Activated CD4-positive, alpha-beta memory T cell treated with anti-CD3 and anti-CD28 coated beads for 36 hours (primary cell): ENCODE measurements around the gene GOLPH3L. TPM values are rescaled to one million over a fixed set of nuclear protein-coding genes. Genes with fewer than 3 reads are reported as not detected.
A peak's percentile ranks its signal among the peaks of the same experiment; 100 is the strongest.
"Not testable (repeated sequence)": the region's sequence is repeated elsewhere in the genome, so short reads cannot be mapped to it uniquely, and the experiment has no call there.

ENCODE experiments used
- CTCF ChIA-PET: fragments of 350-600 bp; sonication (Branson Sonifier 250); formaldehyde crosslinking; loops from one replicate; lab custom pipeline; 2021; ENCODE audit warnings: antibody characterized with exemption, inconsistent platforms; lab: Charles Lee
- POLR2A ChIA-PET: fragments of 350-600 bp; sonication (Branson Sonifier 250); formaldehyde crosslinking; loops from one replicate; lab custom pipeline; 2021; ENCODE audit warnings: antibody characterized with exemption; lab: Charles Lee
- DNase-seq: peaks from one replicate; pipeline ENCODE4 v3.0.0-alpha.2; 2020
- H3K27ac Mint-ChIP-seq: one replicate; pipeline ENCODE4 v1.8.0; 2021; ENCODE audit warnings: mixed read lengths
- H3K27me3 Mint-ChIP-seq: one replicate; pipeline ENCODE4 v1.8.0; 2021; ENCODE audit warnings: mixed read lengths
- H3K36me3 Mint-ChIP-seq: one replicate; pipeline ENCODE4 v1.8.0; 2021; ENCODE audit warnings: mixed read lengths
- H3K4me1 Mint-ChIP-seq: one replicate; pipeline ENCODE4 v1.8.0; 2021; ENCODE audit warnings: low read depth, mixed read lengths
- H3K4me3 Mint-ChIP-seq: one replicate; pipeline ENCODE4 v1.8.0; 2021; ENCODE audit warnings: mild to moderate bottlenecking, mixed read lengths
- H3K9me3 Mint-ChIP-seq: one replicate; pipeline ENCODE4 v1.8.0; 2021; ENCODE audit warnings: mixed read lengths
- intact Hi-C: fragments of 100-400 bp; cut with micrococcal nuclease; formaldehyde crosslinking; loops from one replicate; pipeline ENCODE4 v1.15.1; 2023
- total RNA-seq, 2 experiments: library from RNA; stranded (reverse); gene quantifications; one replicate each; pipeline ENCODE4 v1.2.3, GENCODE V29; 2021

Gene GOLPH3L
- 10 to 100 TPM; 26.1 to 29.1 TPM for total RNA-seq

DNA sequence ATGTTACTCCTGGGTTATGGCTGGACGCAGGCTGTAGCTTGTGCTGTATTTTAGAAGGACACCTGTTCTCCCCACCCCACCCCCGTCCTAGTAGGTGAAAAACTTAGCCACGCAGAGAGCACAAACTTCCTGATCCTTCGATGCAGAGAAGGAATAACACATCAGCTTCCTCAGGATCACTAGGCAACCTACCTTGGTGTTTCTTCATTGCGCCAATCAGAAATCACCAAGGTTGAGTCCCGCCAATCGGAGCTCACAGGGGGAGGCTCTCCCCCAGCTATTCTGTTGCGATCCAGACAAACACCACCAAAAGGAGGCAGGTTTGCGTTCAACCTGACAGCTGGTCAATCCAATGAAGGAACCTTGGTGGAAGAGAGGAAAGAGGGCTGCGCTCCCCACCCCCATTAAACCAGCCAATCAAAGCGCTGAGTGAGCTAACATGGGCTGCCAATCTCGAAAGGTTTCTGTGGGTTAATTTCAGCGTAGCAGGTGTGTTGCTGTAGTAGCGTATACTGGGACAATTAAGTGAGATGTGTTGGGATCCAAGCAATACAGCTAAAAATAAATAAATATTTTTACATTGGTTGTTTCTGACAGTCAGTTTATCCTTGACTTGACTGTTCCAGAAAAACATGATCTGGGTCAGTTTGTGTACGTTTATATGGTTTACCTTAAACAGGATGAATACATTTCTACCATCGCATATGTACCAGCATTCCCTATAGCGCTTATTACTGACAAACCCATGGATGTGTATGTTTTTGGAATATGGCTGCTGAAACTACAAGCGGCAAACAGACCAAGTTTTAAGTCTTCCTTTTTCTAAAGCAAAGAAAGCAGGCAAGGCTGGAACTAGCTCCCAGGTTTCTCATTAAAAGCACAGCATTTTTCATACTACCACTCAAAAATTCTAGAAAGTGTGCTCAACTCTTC lies at the start of gene GOLPH3L:
Gene GOLPH3L (minus strand): TSS at position 160 of the 933 bp plus-strand sequence. CDS start 2,316 bp downstream, outside the sequence.
- Mint-ChIP-seq H3K36me3 (peaks cover 11% of the 10 kb centered on the region), H3K27me3 (no peaks in the 10 kb centered on the region), H3K4me1 (peaks cover 28% of the 10 kb centered on the region), H3K4me3 (peak within 1 kb of the TSS; percentile 96), H3K9me3 (no peaks in the 10 kb centered on the region), H3K27ac (peak within 1 kb of the TSS; percentile 84)
- intact Hi-C loops, result loop anchor here (2.0 to 10.0 kb wide), 4 partner anchors 68 to 180 kb away; partner anchors contain the start of genes ARNT, CTSS and ENSA
- POLR2A ChIA-PET, result interaction anchor here (0.6 to 1.4 kb wide), 6 partner anchors 11 to 135 kb away, joined by 3 to 6 read pairs (median 4); partner anchors contain the start of genes ENSA and MCL1
- DNase-seq, result peak; percentile 96
- CTCF ChIA-PET, result interaction anchor here (0.8 to 2.3 kb wide), 8 partner anchors 12 to 298 kb away, joined by 3 to 24 read pairs (median 4); no protein-coding TSS in a partner anchor

- intact Hi-C loops, result no loop called here
- H3K27ac Mint-ChIP-seq, result no peak overlapping the region
These were observed 33.3 kb upstream of the GOLPH3L start for GRCh38 chr1:150730130-150730721.

GRCh38 chr1:150724336-150724735 lies 27.4 kb upstream of the GOLPH3L start:
- H3K27ac Mint-ChIP-seq, result no peak overlapping the region
- intact Hi-C loops, result no loop called here
- ChIA-PET POLR2A (interaction anchor here (0.6 kb wide), 1 partner anchor 115 kb away, joined by 4 read pairs; no protein-coding TSS in a partner anchor), CTCF (no interaction called here)
- no peaks in the 10 kb centered on the region for H3K4me1 Mint-ChIP-seq
- no peak overlapping the region for H3K4me3 Mint-ChIP-seq
- no peaks in the 10 kb centered on the region for H3K36me3 Mint-ChIP-seq
- no peaks in the 10 kb centered on the region for H3K27me3 Mint-ChIP-seq
- no peak for DNase-seq
- H3K9me3 Mint-ChIP-seq, result no peaks in the 10 kb centered on the region

More at GRCh38 chr1:150730130-150730721, 33.3 kb upstream of the GOLPH3L start:
- ChIA-PET POLR2A (no interaction called here), CTCF (interaction anchor here (1.0 kb wide), 1 partner anchor 17 kb away, joined by 3 read pairs; no protein-coding TSS in a partner anchor)
- H3K27me3 Mint-ChIP-seq, result no peaks in the 10 kb centered on the region
- peaks cover 3% of the 10 kb centered on the region for H3K36me3 Mint-ChIP-seq
- no peaks in the 10 kb centered on the region for H3K4me1 Mint-ChIP-seq
- H3K9me3 Mint-ChIP-seq, result no peaks in the 10 kb centered on the region
- no peak for DNase-seq
- H3K4me3 Mint-ChIP-seq, result no peak overlapping the region

DNA sequence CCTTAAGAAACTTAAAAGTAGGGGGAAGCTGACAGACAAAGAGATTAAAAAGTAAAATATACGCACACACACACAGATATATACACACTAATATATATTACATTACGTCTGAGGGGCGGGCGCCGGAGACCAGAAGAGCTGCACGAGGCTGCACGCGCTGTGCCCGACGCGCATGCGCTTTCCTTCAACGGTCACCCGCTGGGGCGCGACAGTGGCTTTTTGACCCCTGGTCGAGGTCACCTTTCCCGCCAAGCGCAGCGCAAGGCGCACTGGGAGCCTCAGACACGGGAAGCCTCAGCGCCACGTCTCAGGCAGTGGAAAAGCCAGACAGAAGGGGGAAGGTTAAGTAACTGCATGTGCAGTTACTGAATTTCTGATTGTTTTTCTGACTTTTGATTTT lies 23.7 kb upstream of the GOLPH3L start, which contains the start of gene HORMAD1:
Gene HORMAD1 (minus strand): TSS at position 193 of the 400 bp plus-strand sequence. CDS start 1,390 bp downstream, outside the sequence.
- intact Hi-C loops, result no loop called here
- Mint-ChIP-seq H3K27me3 (no peaks in the 10 kb centered on the region), H3K9me3 (no peaks in the 10 kb centered on the region), H3K4me1 (no peaks in the 10 kb centered on the region), H3K27ac (no peak within 1 kb of the TSS), H3K36me3 (no peaks in the 10 kb centered on the region), H3K4me3 (no peak within 1 kb of the TSS)
- ChIA-PET CTCF (no interaction called here), POLR2A (no interaction called here)
- no peak for DNase-seq

GRCh38 chr1:150720098-150720497 lies 23.1 kb upstream of the GOLPH3L start:
- H3K4me1 Mint-ChIP-seq, result no peaks in the 10 kb centered on the region
- intact Hi-C loops, result no loop called here
- H3K27ac Mint-ChIP-seq, result no peak overlapping the region
- no peaks in the 10 kb centered on the region for H3K36me3 Mint-ChIP-seq
- no peak overlapping the region for H3K4me3 Mint-ChIP-seq
- POLR2A ChIA-PET, result no interaction called here
- CTCF ChIA-PET, result no interaction called here
- H3K27me3 Mint-ChIP-seq, result no peaks in the 10 kb centered on the region
- no peak for DNase-seq
- H3K9me3 Mint-ChIP-seq, result no peaks in the 10 kb centered on the region

DNA sequence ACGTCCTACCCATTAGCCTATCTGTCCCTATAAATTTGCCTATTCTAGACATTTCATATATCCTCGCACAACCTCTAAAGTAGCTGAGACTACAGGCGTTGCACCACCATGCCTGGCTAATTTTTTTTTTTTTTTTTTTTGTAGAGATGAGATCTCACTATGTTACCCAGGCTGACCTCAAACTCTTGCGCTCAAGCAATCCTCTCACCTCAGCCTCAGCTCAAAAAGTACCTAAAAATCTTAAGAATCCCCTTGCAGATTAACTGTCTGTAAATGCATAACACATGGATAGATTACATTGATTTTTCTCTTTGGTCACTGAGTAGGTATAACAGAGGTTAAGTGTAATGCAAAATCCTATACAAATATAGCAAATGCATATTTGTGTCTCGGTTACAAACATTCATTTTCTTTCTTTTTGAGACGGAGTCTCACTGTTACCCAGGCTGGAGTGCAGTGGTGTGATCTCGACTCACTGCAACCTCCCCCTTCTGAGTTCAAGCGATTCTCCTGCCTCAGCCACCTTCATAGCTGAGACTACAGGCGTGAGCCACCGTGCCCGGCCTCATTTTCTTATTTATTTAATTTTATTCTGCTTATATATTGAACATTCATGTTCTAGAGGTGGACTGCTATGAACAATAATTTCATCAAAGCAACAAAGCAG lies 21.4 kb upstream of the GOLPH3L start:
- POLR2A ChIA-PET, result no interaction called here
- H3K27ac Mint-ChIP-seq, result no peak overlapping the region

DNA sequence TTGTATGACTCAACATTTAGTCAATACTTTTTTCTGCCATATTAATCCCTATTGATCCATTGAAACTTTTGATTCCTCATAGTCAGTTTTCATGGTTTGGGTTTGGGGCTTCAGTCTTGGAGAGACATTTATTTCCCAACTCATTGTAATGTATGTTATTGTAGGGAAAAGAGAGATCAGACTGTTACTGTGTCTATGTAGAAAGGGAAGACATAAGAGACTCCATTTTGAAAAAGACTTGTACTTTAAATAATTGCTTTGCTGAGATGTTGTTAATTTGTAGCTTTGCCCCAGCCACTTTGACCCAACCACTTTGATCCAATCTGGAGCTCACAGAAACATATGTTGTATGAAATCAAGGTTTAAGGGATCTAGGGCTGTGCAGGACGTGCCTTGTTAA lies 12.1 kb upstream of the GOLPH3L start:
- H3K9me3 Mint-ChIP-seq, H3K4me1 Mint-ChIP-seq, intact Hi-C loops, POLR2A ChIA-PET, DNase-seq, H3K27ac Mint-ChIP-seq, H3K4me3 Mint-ChIP-seq, H3K27me3 Mint-ChIP-seq, H3K36me3 Mint-ChIP-seq: not testable (repeated sequence)
- CTCF ChIA-PET, result interaction anchor here (0.7 to 1.1 kb wide), 4 partner anchors 12 to 214 kb away, joined by 3 to 4 read pairs (median 3); partner anchors contain the start of gene GOLPH3L

More for the DNA sequence above, 21.4 kb upstream of the GOLPH3L start:
- Mint-ChIP-seq H3K27me3 (no peaks in the 10 kb centered on the region), H3K36me3 (no peaks in the 10 kb centered on the region), H3K4me3 (no peak overlapping the region), H3K9me3 (no peaks in the 10 kb centered on the region), H3K4me1 (no peaks in the 10 kb centered on the region)
- CTCF ChIA-PET, result no interaction called here
- DNase-seq, result no peak
- intact Hi-C loops, result no loop called here

- H3K9me3 Mint-ChIP-seq, result no peaks in the 10 kb centered on the region
- no peaks in the 10 kb centered on the region for H3K36me3 Mint-ChIP-seq
- H3K4me3 Mint-ChIP-seq, result no peak overlapping the region
- CTCF ChIA-PET, result interaction anchor here (0.7 to 1.1 kb wide), 4 partner anchors 12 to 214 kb away, joined by 3 to 4 read pairs (median 3); partner anchors contain the start of gene GOLPH3L
- H3K4me1 Mint-ChIP-seq, result peaks cover 4% of the 10 kb centered on the region
- intact Hi-C loops, result no loop called here
- POLR2A ChIA-PET, result no interaction called here
- H3K27ac Mint-ChIP-seq, result no peak overlapping the region
- peaks cover 2% of the 10 kb centered on the region for H3K27me3 Mint-ChIP-seq
- peak; percentile 49 for DNase-seq
These were observed 11.6 kb upstream of the GOLPH3L start for GRCh38 chr1:150708595-150708994.

GRCh38 chr1:150706091-150706490 lies 9.1 kb upstream of the GOLPH3L start:
- H3K27me3 Mint-ChIP-seq, result peaks cover 4% of the 10 kb centered on the region
- POLR2A ChIA-PET, result no interaction called here
- no peak overlapping the region for H3K27ac Mint-ChIP-seq
- CTCF ChIA-PET, result no interaction called here
- H3K4me1 Mint-ChIP-seq, result peaks cover 4% of the 10 kb centered on the region
- intact Hi-C loops, result no loop called here
- no peak overlapping the region for H3K4me3 Mint-ChIP-seq
- no peaks in the 10 kb centered on the region for H3K9me3 Mint-ChIP-seq
- no peaks in the 10 kb centered on the region for H3K36me3 Mint-ChIP-seq
- no peak for DNase-seq

GRCh38 chr1:150703427-150703826 lies 6.5 kb upstream of the GOLPH3L start:
- ChIA-PET POLR2A (no interaction called here), CTCF (interaction anchor here (0.6 kb wide), 1 partner anchor 11 kb away, joined by 3 read pairs; no protein-coding TSS in a partner anchor)
- DNase-seq, result no peak
- Mint-ChIP-seq H3K27ac (no peak overlapping the region), H3K27me3 (peaks cover 4% of the 10 kb centered on the region), H3K4me3 (no peak overlapping the region), H3K9me3 (no peaks in the 10 kb centered on the region), H3K36me3 (no peaks in the 10 kb centered on the region), H3K4me1 (peaks cover 4% of the 10 kb centered on the region)
- intact Hi-C loops, result no loop called here

GRCh38 chr1:150696590-150696989 lies 364 bp downstream of the GOLPH3L start:
- ChIA-PET POLR2A (interaction anchor here (0.6 to 1.4 kb wide), 6 partner anchors 10 to 134 kb away, joined by 3 to 6 read pairs (median 4); partner anchors contain the start of genes ENSA and MCL1), CTCF (interaction anchor here (0.6 to 2.3 kb wide), 8 partner anchors 12 to 298 kb away, joined by 3 to 24 read pairs (median 4); no protein-coding TSS in a partner anchor)
- peak overlapping the region; percentile 96 for H3K4me3 Mint-ChIP-seq
- H3K27ac Mint-ChIP-seq, result peak overlapping the region; percentile 84
- no peaks in the 10 kb centered on the region for H3K9me3 Mint-ChIP-seq
- DNase-seq, result no peak
- no peaks in the 10 kb centered on the region for H3K27me3 Mint-ChIP-seq
- intact Hi-C loops, result loop anchor here (2.0 to 10.0 kb wide), 4 partner anchors 68 to 180 kb away; partner anchors contain the start of genes ARNT, CTSS and ENSA
- H3K4me1 Mint-ChIP-seq, result peaks cover 28% of the 10 kb centered on the region
- peaks cover 11% of the 10 kb centered on the region for H3K36me3 Mint-ChIP-seq
